GM23338 (cell line): ENCODE data around the gene PACSIN1. TPM values are rescaled to one million over a fixed set of nuclear protein-coding genes. Genes with fewer than 3 reads are reported as not detected.

ENCODE experiments used
- ATAC-seq: fragments of 200-7000 bp; cut with Tn5 transposase; 3 replicates; pipeline ENCODE4 v1.9.1; 2020
- DNase-seq: peaks from one replicate; pipeline ENCODE4 v3.0.0-alpha.2; 2015; ENCODE audit warnings: low spot score
- H2AFZ ChIP-seq: fragments of 200-600 bp; sonication (generic); 2 replicates; pipeline ENCODE4 v1.8.0; 2016; ENCODE audit warnings: antibody characterized with exemption, mild to moderate bottlenecking, moderate library complexity
- H3F3A ChIP-seq: fragments of 200-600 bp; sonication (generic); replicated peaks from 2 replicates; pipeline ENCODE4 v1.8.0; 2017; ENCODE audit warnings: antibody characterized with exemption, mixed run types, low read depth
- H3K27ac ChIP-seq: fragments of 200-600 bp; sonication (generic); 2 replicates; pipeline ENCODE4 v1.6.1; 2016; ENCODE audit warnings: low read depth
- H3K27me3 ChIP-seq: fragments of 200-600 bp; sonication (generic); 2 replicates; pipeline ENCODE4 v1.8.0; 2016; ENCODE audit warnings: mild to moderate bottlenecking, mixed run types, moderate library complexity; ENCODE audit not compliant: insufficient read depth
- H3K36me3 ChIP-seq: fragments of 200-600 bp; sonication (generic); 2 replicates; pipeline ENCODE4 v1.8.0; 2016; ENCODE audit warnings: mild to moderate bottlenecking; ENCODE audit not compliant: insufficient read depth
- H3K4me1 ChIP-seq: fragments of 200-600 bp; sonication (generic); 2 replicates; pipeline ENCODE4 v1.8.0; 2016; ENCODE audit warnings: mild to moderate bottlenecking, moderate library complexity; ENCODE audit not compliant: insufficient read depth
- H3K4me2 ChIP-seq: fragments of 200-600 bp; sonication (generic); 2 replicates; pipeline ENCODE4 v1.7.1; 2017; ENCODE audit warnings: mixed run types
- H3K4me3 ChIP-seq: fragments of 200-600 bp; sonication (generic); 2 replicates; pipeline ENCODE4 v1.6.1; 2016; ENCODE audit warnings: mixed run types
- H3K79me2 ChIP-seq: fragments of 200-600 bp; sonication (generic); replicated peaks from 2 replicates; pipeline ENCODE4 v1.8.0; 2017; ENCODE audit warnings: mild to moderate bottlenecking; ENCODE audit not compliant: insufficient read depth
- H3K9me2 ChIP-seq: fragments of 200-600 bp; sonication (generic); 2 replicates; pipeline ENCODE4 v1.8.0; 2017; ENCODE audit not compliant: insufficient read depth
- H4K20me1 ChIP-seq: fragments of 200-600 bp; sonication (generic); replicated peaks from 2 replicates; pipeline ENCODE4 v1.8.0; 2017; ENCODE audit warnings: mild to moderate bottlenecking; ENCODE audit not compliant: insufficient read depth
- H3K27ac Mint-ChIP-seq: 2 replicates; pipeline ENCODE4 v1.8.0; 2020; ENCODE audit warnings: inconsistent platforms, mild to moderate bottlenecking, moderate library complexity, mixed read lengths
- H3K27me3 Mint-ChIP-seq: 3 replicates; pipeline ENCODE4 v1.8.0; 2022; ENCODE audit warnings: low read depth, mild to moderate bottlenecking, moderate library complexity, mixed read lengths, inconsistent platforms; ENCODE audit not compliant: insufficient read depth, poor library complexity
- H3K36me3 Mint-ChIP-seq: 3 replicates; pipeline ENCODE4 v1.8.0; 2021; ENCODE audit warnings: low read depth, mild to moderate bottlenecking, inconsistent platforms, moderate library complexity, mixed read lengths
- H3K4me1 Mint-ChIP-seq: 3 replicates; pipeline ENCODE4 v1.8.0; 2020; ENCODE audit warnings: mild to moderate bottlenecking, inconsistent platforms, mixed read lengths
- H3K4me3 Mint-ChIP-seq: 3 replicates; pipeline ENCODE4 v1.8.0; 2021; ENCODE audit warnings: moderate library complexity, mild to moderate bottlenecking, inconsistent platforms, mixed read lengths
- H3K9me3 Mint-ChIP-seq: 3 replicates; pipeline ENCODE4 v1.8.0; 2020; ENCODE audit warnings: moderate library complexity, mild to moderate bottlenecking, inconsistent platforms, mixed read lengths
- EZH2 ChIP-seq: fragments of 200-600 bp; sonication (generic); IDR thresholded peaks from one replicate; pipeline ENCODE4 v1.8.0; 2017; ENCODE audit warnings: antibody characterized with exemption, mild to moderate bottlenecking, low read depth; ENCODE audit not compliant: unreplicated experiment
- EZH2phosphoT487 ChIP-seq: fragments of 200-600 bp; sonication (generic); IDR thresholded peaks from one replicate; pipeline ENCODE4 v1.8.1; 2018; ENCODE audit warnings: antibody characterized with exemption; ENCODE audit not compliant: unreplicated experiment
- JUNB ChIP-seq: IDR thresholded peaks from one replicate; pipeline ENCODE4 v1.6.1; 2016; ENCODE audit warnings: antibody characterized with exemption; ENCODE audit not compliant: unreplicated experiment
- POLR2AphosphoS5 ChIP-seq: IDR thresholded peaks from 2 replicates; pipeline ENCODE4 v1.6.1; 2016; ENCODE audit warnings: antibody characterized with exemption, low read depth
- REST ChIP-seq: IDR thresholded peaks from one replicate; pipeline ENCODE4 v1.6.1; 2018; ENCODE audit warnings: antibody characterized with exemption; ENCODE audit not compliant: unreplicated experiment
- STAT1 ChIP-seq: IDR thresholded peaks from one replicate; pipeline ENCODE4 v1.6.1; 2016; ENCODE audit warnings: antibody characterized with exemption; ENCODE audit not compliant: unreplicated experiment
- ZNF331 ChIP-seq: fragments of 250-450 bp; sonication (Bioruptor Pico); IDR thresholded peaks from 2 replicates; pipeline ENCODE4 v1.5.0; 2020; ENCODE audit warnings: low read depth, mild to moderate bottlenecking, moderate library complexity
- polyA plus RNA-seq: library from polyadenylated mRNA; unstranded; fragments of >200 nt; fragmentation: Nextera tagmentation; extraction: Ambion mirVana; gene quantifications from 2 replicates; pipeline ENCODE4 v1.2.1, GENCODE V29; 2016
- total RNA-seq: library from RNA; depleted of rRNA; stranded (reverse); fragments of >200 nt; shearing (Covaris generic); gene quantifications from 2 replicates; pipeline ENCODE4 v1.2.3, GENCODE V29; 2014
- TF ChIP-seq, protein P1 (sequence below): IDR thresholded peaks from 2 replicates; pipeline ENCODE4 v1.6.1; 2016; ENCODE audit warnings: antibody characterized with exemption
- TF ChIP-seq, protein P2 (sequence below), 2 experiments: fragments of 200-600 bp in 1 of 2; sonication (generic) in 1 of 2; conservative IDR thresholded peaks; 2 replicates each; pipeline versions ENCODE4 v1.5.1 to v1.6.1; 2016 to 2017; ENCODE audit warnings: antibody characterized with exemption in 2 of 2, low read depth in 2 of 2, mild to moderate bottlenecking in 2 of 2, moderate library complexity in 1 of 2

Gene PACSIN1
- total and polyA plus RNA-seq, 2 experiments from 2014 or later, result 5.2 to 8.7 TPM

DNA sequence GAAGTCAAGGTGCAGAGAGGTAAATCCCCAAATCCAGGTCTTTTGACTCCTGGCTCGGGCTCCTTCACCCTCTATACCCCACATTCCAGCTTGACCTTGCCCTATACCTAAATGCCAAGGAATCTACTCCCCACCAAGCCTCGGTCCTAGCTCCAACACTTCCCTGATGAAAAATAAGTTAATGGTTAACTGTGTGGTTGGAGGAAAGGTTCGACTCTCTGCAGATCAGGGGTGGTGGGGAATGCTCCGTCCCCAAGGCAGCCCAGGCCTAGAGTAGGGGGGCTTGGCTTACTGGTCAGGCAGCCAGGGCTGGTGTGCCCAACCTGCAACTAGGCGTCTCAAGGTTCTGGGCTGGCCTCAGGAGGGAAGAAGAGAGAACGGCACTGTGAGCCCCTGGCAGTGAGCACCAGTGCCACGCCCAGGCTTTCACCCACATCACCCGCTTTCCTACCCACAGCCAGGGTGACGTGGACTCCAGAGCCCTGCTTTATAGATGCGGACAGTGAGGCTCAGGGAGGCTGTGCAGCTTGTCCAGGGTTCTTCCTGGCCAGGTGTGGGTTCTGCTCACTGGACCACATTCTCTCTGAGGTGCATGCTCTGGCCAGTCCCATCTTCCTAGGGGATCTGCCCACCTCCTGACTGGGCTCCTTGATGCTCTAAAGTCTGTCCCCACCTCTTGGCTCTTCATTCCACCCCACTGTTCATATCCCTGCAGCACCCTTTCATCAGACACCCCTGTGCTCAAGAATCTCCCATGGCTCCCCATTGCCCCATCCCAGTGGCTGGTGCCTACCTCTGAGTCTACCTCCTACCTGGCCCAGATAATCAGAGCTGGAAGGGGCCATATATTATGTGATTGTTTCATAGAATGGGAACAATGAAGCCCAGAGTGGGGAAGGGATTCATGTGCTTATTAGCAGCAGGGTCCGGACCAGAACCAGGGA is 82.1 kb downstream of the PACSIN1 start (continued):
- TF ChIP-seq, protein P1, sequence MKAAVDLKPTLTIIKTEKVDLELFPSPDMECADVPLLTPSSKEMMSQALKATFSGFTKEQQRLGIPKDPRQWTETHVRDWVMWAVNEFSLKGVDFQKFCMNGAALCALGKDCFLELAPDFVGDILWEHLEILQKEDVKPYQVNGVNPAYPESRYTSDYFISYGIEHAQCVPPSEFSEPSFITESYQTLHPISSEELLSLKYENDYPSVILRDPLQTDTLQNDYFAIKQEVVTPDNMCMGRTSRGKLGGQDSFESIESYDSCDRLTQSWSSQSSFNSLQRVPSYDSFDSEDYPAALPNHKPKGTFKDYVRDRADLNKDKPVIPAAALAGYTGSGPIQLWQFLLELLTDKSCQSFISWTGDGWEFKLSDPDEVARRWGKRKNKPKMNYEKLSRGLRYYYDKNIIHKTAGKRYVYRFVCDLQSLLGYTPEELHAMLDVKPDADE, result no peak
- TF ChIP-seq ZNF331 (CRISPR knock-in tag) (no peak), STAT1 (no peak), POLR2AphosphoS5 (no peak), REST (no peak), EZH2 (no peak)

- Histone ChIP-seq H4K20me1 (no peaks in the 10 kb centered on the region), H3K36me3 (no peaks in the 10 kb centered on the region), H3K27ac (no peak overlapping the region), H3K4me1 (no peaks in the 10 kb centered on the region), H3K4me2 (no peak overlapping the region), H3K27me3 (no peaks in the 10 kb centered on the region), H2AFZ (no peak overlapping the region), H3F3A (no peaks in the 10 kb centered on the region), H3K79me2 (no peaks in the 10 kb centered on the region), H3K4me3 (no peak overlapping the region), H3K9me2 (no peaks in the 10 kb centered on the region)
- H3K9me3 Mint-ChIP-seq, result peaks cover 2% of the 10 kb centered on the region; the same call in 1 of the 3 replicates
- no peak overlapping the region for H3K4me3 Mint-ChIP-seq
- peaks cover 11% of the 10 kb centered on the region; the same call in 2 of the 3 replicates for H3K4me1 Mint-ChIP-seq
- ATAC-seq (no peak), DNase-seq (no peak)
- H3K27me3 Mint-ChIP-seq, result peaks cover 7% of the 10 kb centered on the region
- no peak overlapping the region for H3K27ac Mint-ChIP-seq
- no peaks in the 10 kb centered on the region for H3K36me3 Mint-ChIP-seq
- no peak for TF ChIP-seq JUNB
- TF ChIP-seq, protein P2, sequence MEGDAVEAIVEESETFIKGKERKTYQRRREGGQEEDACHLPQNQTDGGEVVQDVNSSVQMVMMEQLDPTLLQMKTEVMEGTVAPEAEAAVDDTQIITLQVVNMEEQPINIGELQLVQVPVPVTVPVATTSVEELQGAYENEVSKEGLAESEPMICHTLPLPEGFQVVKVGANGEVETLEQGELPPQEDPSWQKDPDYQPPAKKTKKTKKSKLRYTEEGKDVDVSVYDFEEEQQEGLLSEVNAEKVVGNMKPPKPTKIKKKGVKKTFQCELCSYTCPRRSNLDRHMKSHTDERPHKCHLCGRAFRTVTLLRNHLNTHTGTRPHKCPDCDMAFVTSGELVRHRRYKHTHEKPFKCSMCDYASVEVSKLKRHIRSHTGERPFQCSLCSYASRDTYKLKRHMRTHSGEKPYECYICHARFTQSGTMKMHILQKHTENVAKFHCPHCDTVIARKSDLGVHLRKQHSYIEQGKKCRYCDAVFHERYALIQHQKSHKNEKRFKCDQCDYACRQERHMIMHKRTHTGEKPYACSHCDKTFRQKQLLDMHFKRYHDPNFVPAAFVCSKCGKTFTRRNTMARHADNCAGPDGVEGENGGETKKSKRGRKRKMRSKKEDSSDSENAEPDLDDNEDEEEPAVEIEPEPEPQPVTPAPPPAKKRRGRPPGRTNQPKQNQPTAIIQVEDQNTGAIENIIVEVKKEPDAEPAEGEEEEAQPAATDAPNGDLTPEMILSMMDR (conservative IDR thresholded peaks at IDR 0.05; ENCODE audit: low read depth in 2 of 2), result no peak
- TF ChIP-seq, protein P1, result no peak
- no peak for TF ChIP-seq EZH2phosphoT487
- TF ChIP-seq REST, result no peak
- TF ChIP-seq STAT1, result no peak
- TF ChIP-seq EZH2, result no peak
- TF ChIP-seq POLR2AphosphoS5, result no peak
Observed at GRCh38 chr6:34549026-34549803, 83.3 kb downstream of the PACSIN1 start.
